Body of pancreas (tissue), 4 donors: Measurements from ENCODE around the gene JMJD6. TPM values are rescaled to one million over a fixed set of nuclear protein-coding genes. Genes with fewer than 3 reads are reported as not detected.

Source experiments
- ATAC-seq: fragments of 150-250 bp; one replicate; pipeline ENCODE4 v1.9.1; 2016
- DNase-seq, 4 donors: peaks; one replicate each; pipeline ENCODE4 v3.0.0-alpha.2; 2019
- H3K27ac ChIP-seq, 4 donors: fragments of 200-600 bp; sonication (generic); 1 replicate in 3 of 4; 2 replicates in 1 of 4; pipeline versions ENCODE4 v1.5.1 to v1.6.1; 2016 to 2019; ENCODE audit warnings: mild to moderate bottlenecking in 1 of 4, mixed read lengths in 1 of 4, moderate library complexity in 1 of 4
- H3K27me3 ChIP-seq, 2 donors: fragments of 200-600 bp; sonication (generic); one replicate each; pipeline ENCODE4 v1.6.0; 2016; ENCODE audit warnings: mild to moderate bottlenecking in 1 of 2
- H3K36me3 ChIP-seq, 2 donors: fragments of 200-600 bp; sonication (generic); replicated peaks in 1 of 2; 2 replicates each; pipeline ENCODE4 v1.5.1; 2016; ENCODE audit warnings: low read depth in 2 of 2; ENCODE audit not compliant: insufficient read depth in 1 of 2
- H3K4me1 ChIP-seq: fragments of 200-600 bp; sonication (generic); one replicate; pipeline ENCODE4 v1.6.0; 2016
- H3K4me3 ChIP-seq, 2 donors: fragments of 200-600 bp; sonication (generic); 1 replicate in 1 of 2; 2 replicates in 1 of 2; pipeline ENCODE4 v1.5.1; 2016 to 2019
- H3K9me3 ChIP-seq, 3 donors: fragments of 200-600 bp; sonication (generic); 1 replicate in 2 of 3; 2 replicates in 1 of 3; pipeline ENCODE4 v1.5.1; 2016
- CTCF ChIP-seq, 7 experiments: fragments of 450-650 bp in 4 of 7; fragments of 200-600 bp in 3 of 7; sonication (generic) in 3 of 7; IDR thresholded peaks; one replicate each; pipeline ENCODE4 v1.5.1; 2016 to 2019; ENCODE audit warnings: antibody characterized with exemption in 7 of 7
- POLR2A ChIP-seq, 3 donors: fragments of 450-650 bp; IDR thresholded peaks; one replicate each; pipeline ENCODE4 v1.6.1; 2016; ENCODE audit warnings: antibody characterized with exemption in 3 of 3, mild to moderate bottlenecking in 2 of 3
- whole genome bisulfite sequencing, 2 donors: methylation state at CpG; one replicate each; pipeline ENCODE4 v1.1.5; 2017; 5-methylcytosine and 5-hydroxymethylcytosine counted together
- intact Hi-C: fragments of 100-400 bp; cut with DNase I; formaldehyde crosslinking; loops from one replicate; pipeline ENCODE4 v1.15.1; 2023
- total RNA-seq, 2 donors: library from RNA; depleted of rRNA; stranded (reverse); fragments of >200 nt; gene quantifications; one replicate each; pipeline ENCODE4 v1.1.0, GENCODE V29; 2016

Gene JMJD6
- total RNA-seq, 2 donors from 2014 or later = 15.2 to 20.0 TPM

GRCh38 chr17:76709077-76709950, 17.1 kb downstream of the JMJD6 start:
- ATAC-seq (peak; percentile 57), DNase-seq (peak; percentile 58 to 83 (median 69))
- 63 to 71% methylated on average over 14 to 29 of the region's 29 CpGs for WGBS, 2 donors
- Histone ChIP-seq H3K36me3 (no peaks in the 10 kb centered on the region), H3K4me1 (peaks cover 39% of the 10 kb centered on the region), H3K9me3 (no peaks in the 10 kb centered on the region), H3K27ac (peak overlapping the region; percentile 65 to 86 (median 82)), H3K27me3 (no peaks in the 10 kb centered on the region), H3K4me3 (no peak overlapping the region)
- TF ChIP-seq POLR2A (IDR thresholded peaks at IDR 0.05) = peak; percentile 29 to 80 (median 78)
- no peak for TF ChIP-seq CTCF (IDR thresholded peaks at IDR 0.05)
- intact Hi-C loops = no loop called here

DNA sequence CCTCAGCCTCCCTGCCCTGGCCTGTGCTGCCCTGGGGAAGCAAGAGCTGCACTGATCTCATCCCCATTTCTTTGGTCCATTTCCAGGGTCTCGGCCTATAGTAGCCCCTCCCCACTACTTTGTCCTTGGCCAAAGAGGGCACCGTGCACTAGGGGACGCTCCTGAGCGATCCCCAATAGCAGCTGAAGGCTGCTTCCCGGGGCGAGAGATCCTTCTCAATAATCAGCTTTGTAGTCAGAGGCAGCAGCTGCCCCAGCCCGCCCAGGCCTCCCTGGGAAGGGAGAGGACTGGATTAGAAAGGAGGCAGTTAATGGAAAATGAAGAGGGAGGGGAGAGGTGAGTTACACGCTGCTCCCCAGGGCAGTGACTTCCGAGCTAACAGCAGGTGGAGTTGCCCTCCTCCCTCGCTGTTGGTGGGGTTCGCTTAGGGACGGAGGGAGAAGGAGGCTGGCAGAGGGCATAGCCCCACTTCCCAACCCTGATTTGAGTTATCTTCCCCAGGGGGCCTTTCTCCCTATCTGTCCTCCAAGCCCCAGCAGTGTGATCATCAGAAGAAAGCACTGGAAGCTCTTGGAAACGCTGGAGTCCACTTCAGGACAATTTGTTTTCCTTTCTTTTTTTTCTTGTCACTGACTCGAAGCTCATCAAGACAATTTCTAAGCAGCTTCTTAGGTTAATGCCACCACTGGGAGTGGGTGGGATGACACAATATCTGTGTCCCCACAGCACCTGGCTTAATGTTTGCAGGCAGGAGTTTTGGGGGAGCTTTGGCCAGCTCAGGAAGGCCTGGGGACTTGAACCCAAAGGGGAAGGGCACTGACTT, 18.2 kb downstream of the JMJD6 start:
- no peaks in the 10 kb centered on the region for H3K27me3 ChIP-seq
- H3K36me3 ChIP-seq = no peaks in the 10 kb centered on the region
- no peak for TF ChIP-seq POLR2A (IDR thresholded peaks at IDR 0.05)
- peak in 4 of 7 experiments; percentile 12 to 35 (median 24) for TF ChIP-seq CTCF (IDR thresholded peaks at IDR 0.05)
- peak overlapping the region; percentile 65 to 86 (median 82) for H3K27ac ChIP-seq
- DNase-seq (peak in 2 of 4 donors; percentile 35 to 57), ATAC-seq (no peak)
- H3K4me3 ChIP-seq = no peak overlapping the region
- WGBS, 2 donors = 37 to 42% methylated on average over 12 to 14 of the region's 14 CpGs
- intact Hi-C loops = no loop called here
- peaks cover 39% of the 10 kb centered on the region for H3K4me1 ChIP-seq
- no peaks in the 10 kb centered on the region for H3K9me3 ChIP-seq

- WGBS, 2 donors = 93 to 94% methylated on average over 3 of the region's 3 CpGs
- H3K9me3 ChIP-seq = no peaks in the 10 kb centered on the region
- no peak overlapping the region for H3K4me3 ChIP-seq
- H3K36me3 ChIP-seq = no peaks in the 10 kb centered on the region
- no peak overlapping the region for H3K27ac ChIP-seq
- no peaks in the 10 kb centered on the region for H3K27me3 ChIP-seq
- no peak for TF ChIP-seq POLR2A (IDR thresholded peaks at IDR 0.05)
- TF ChIP-seq CTCF (IDR thresholded peaks at IDR 0.05) = no peak
- H3K4me1 ChIP-seq = peaks cover 38% of the 10 kb centered on the region
- intact Hi-C loops = no loop called here
- ATAC-seq (no peak), DNase-seq (no peak)
Observed at GRCh38 chr17:76706817-76707216, 19.6 kb downstream of the JMJD6 start.

DNA sequence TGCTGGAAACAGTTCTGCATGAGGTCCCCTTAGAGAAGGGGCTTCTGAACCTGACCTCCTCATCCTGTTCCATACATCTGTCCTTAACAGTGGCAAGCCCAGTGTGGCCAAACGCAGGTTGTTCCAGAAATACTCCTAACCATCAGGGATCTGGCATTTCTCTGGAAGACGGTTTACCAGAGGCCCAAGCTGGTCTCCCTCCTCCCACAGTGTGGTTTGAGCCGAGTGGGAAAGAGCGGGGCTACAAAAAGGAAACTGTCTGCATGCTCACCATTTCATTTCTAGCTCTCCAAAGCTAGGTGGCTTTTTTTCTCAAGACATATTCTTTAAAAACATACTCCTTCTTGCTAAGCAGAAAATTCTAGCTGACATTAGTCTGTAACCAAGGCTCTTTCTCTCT, 21.6 kb downstream of the JMJD6 start:
- TF ChIP-seq CTCF (IDR thresholded peaks at IDR 0.05) (no peak), POLR2A (IDR thresholded peaks at IDR 0.05) (no peak)
- H3K4me3 ChIP-seq = no peak overlapping the region
- no peaks in the 10 kb centered on the region for H3K36me3 ChIP-seq
- H3K27me3 ChIP-seq = no peaks in the 10 kb centered on the region
- no peaks in the 10 kb centered on the region for H3K9me3 ChIP-seq
- H3K27ac ChIP-seq = no peak overlapping the region
- H3K4me1 ChIP-seq = peaks cover 37% of the 10 kb centered on the region
- intact Hi-C loops = no loop called here
- ATAC-seq = no peak
- DNase-seq = no peak
- 69 to 78% methylated on average over 4 of the region's 4 CpGs for WGBS, 2 donors
